ENCODE data around the gene NEK6.

Gene NEK6

GRCh38 chr9:124281931-124282371, 24.2 kb downstream of the NEK6 start:
- no peak for DNase-seq

GRCh38 chr9:124282442-124283227, 24.9 kb downstream of the NEK6 start:
- DNase-seq, result no peak

- DNase-seq, result no peak
These were observed 25.6 kb downstream of the NEK6 start for GRCh38 chr9:124283228-124283814.

- DNase-seq, result no peak
These were observed 26.6 kb downstream of the NEK6 start for GRCh38 chr9:124284237-124284831.

GRCh38 chr9:124284940-124285441, 27.2 kb downstream of the NEK6 start:
- no peak for DNase-seq

- no peak for DNase-seq
These were observed 27.7 kb downstream of the NEK6 start for GRCh38 chr9:124285490-124285889.

GRCh38 chr9:124285903-124286291, 28.1 kb downstream of the NEK6 start:
- peak; percentile 43 for DNase-seq

GRCh38 chr9:124286292-124286931, 28.7 kb downstream of the NEK6 start:
- DNase-seq, result peak; percentile 67

GRCh38 chr9:124290053-124290591, 32.4 kb downstream of the NEK6 start:
- DNase-seq, result no peak

- DNase-seq, result no peak
These were observed 33.2 kb downstream of the NEK6 start for GRCh38 chr9:124290743-124291554.

GRCh38 chr9:124291801-124292396, 34.1 kb downstream of the NEK6 start:
- peak; percentile 24 for DNase-seq

- no peak for DNase-seq
These were observed 35.2 kb downstream of the NEK6 start for GRCh38 chr9:124292696-124293593.

GRCh38 chr9:124293718-124294506, 36.2 kb downstream of the NEK6 start:
- no peak for DNase-seq

GRCh38 chr9:124295159-124295794, 37.5 kb downstream of the NEK6 start:
- no peak for DNase-seq

GRCh38 chr9:124296094-124296493, 38.3 kb downstream of the NEK6 start:
- no peak for DNase-seq

GRCh38 chr9:124296796-124297550, 39.2 kb downstream of the NEK6 start:
- DNase-seq, result no peak

GRCh38 chr9:124297551-124297901, 39.8 kb downstream of the NEK6 start:
- DNase-seq, result no peak

GRCh38 chr9:124297915-124298645, 40.3 kb downstream of the NEK6 start:
- DNase-seq, result no peak
